B cell (primary cell): Measurements from ENCODE around the gene EFCAB14. TPM values are rescaled to one million over a fixed set of nuclear protein-coding genes. Genes with fewer than 3 reads are reported as not detected.

ENCODE experiments used
- ATAC-seq: fragments of 200-7000 bp; cut with Tn5 transposase; one replicate; pipeline ENCODE4 v1.10.0; 2021; ENCODE audit warnings: low read depth, mild to moderate bottlenecking, moderate number of reproducible peaks, moderate library complexity
- CTCF ChIA-PET: fragments of 350-600 bp; sonication (Branson Sonifier 250); formaldehyde crosslinking; loops from one replicate; lab custom pipeline; 2021; ENCODE audit warnings: antibody characterized with exemption, inconsistent platforms; lab: Charles Lee
- POLR2A ChIA-PET: fragments of 350-600 bp; sonication (Branson Sonifier 250); formaldehyde crosslinking; loops from one replicate; lab custom pipeline; 2021; ENCODE audit warnings: antibody characterized with exemption; lab: Charles Lee
- DNase-seq: peaks from one replicate; pipeline ENCODE4 v3.0.0; 2013
- H2AFZ ChIP-seq: 2 replicates; pipeline ENCODE4 v1.6.1; 2012; ENCODE audit warnings: mild to moderate bottlenecking, low read depth, low read length; ENCODE audit not compliant: insufficient read depth, poor library complexity, severe bottlenecking
- H3K27ac ChIP-seq, 2 donors: 1 replicate in 1 of 2; 2 replicates in 1 of 2; pipeline ENCODE4 v1.5.1; 2012 to 2013; ENCODE audit warnings: low read length in 2 of 2, mild to moderate bottlenecking in 2 of 2, moderate library complexity in 1 of 2
- H3K27me3 ChIP-seq, 4 experiments: fragments of 200-600 bp in 1 of 4; sonication (generic) in 1 of 4; replicated peaks in 1 of 4; 1 replicate in 2 of 4; 2 replicates in 2 of 4; pipeline versions ENCODE4 v1.6.1 to v1.7.0; 2013 to 2016; ENCODE audit warnings: low read length in 3 of 4, mild to moderate bottlenecking in 2 of 4, mixed read lengths in 1 of 4, moderate library complexity in 1 of 4; ENCODE audit not compliant: insufficient read depth in 4 of 4, control insufficient read depth in 3 of 4; ENCODE audit errors: control extremely low read depth in 1 of 4
- H3K36me3 ChIP-seq, 2 experiments: replicated peaks in 1 of 2; 1 replicate in 1 of 2; 2 replicates in 1 of 2; pipeline versions ENCODE4 v1.6.1 to v1.7.1; 2013; ENCODE audit warnings: low read length in 1 of 2; ENCODE audit not compliant: insufficient read depth in 2 of 2, control insufficient read depth in 1 of 2; ENCODE audit errors: control extremely low read depth in 1 of 2, extremely low read depth in 1 of 2
- H3K4me1 ChIP-seq, 2 donors: fragments of 200-600 bp in 1 of 2; sonication (generic) in 1 of 2; 1 replicate in 1 of 2; 2 replicates in 1 of 2; pipeline versions ENCODE4 v1.5.1 to v1.6.1; 2013 to 2017; ENCODE audit warnings: low read length in 2 of 2; ENCODE audit not compliant: control insufficient read depth in 2 of 2, insufficient read depth in 2 of 2
- H3K4me2 ChIP-seq: replicated peaks from 2 replicates; pipeline ENCODE3; 2012; ENCODE audit warnings: mild to moderate bottlenecking, low read depth, low read length; ENCODE audit not compliant: poor library complexity, severe bottlenecking
- H3K4me3 ChIP-seq, 5 experiments: fragments of 200-600 bp in 1 of 5; sonication (generic) in 1 of 5; 1 replicate in 3 of 5; 2 replicates in 2 of 5; pipeline versions ENCODE4 v1.5.1 to v1.7.0; 2011 to 2016; ENCODE audit warnings: low read length in 4 of 5, mild to moderate bottlenecking in 4 of 5, low read depth in 2 of 5, control low read depth in 1 of 5, moderate library complexity in 1 of 5; ENCODE audit not compliant: insufficient read depth in 1 of 5; ENCODE audit errors: control extremely low read depth in 1 of 5, extremely low read depth in 1 of 5
- H3K79me2 ChIP-seq: fragments of 200-600 bp; sonication (generic); one replicate; pipeline ENCODE4 v1.6.0; 2016; ENCODE audit warnings: low read length; ENCODE audit not compliant: control insufficient read depth, insufficient read depth
- H3K9ac ChIP-seq: fragments of 200-600 bp; sonication (generic); 2 replicates; pipeline ENCODE4 v1.6.1; 2017; ENCODE audit warnings: mild to moderate bottlenecking, low read length, moderate library complexity
- H3K9me3 ChIP-seq, 3 donors: one replicate each; pipeline versions ENCODE4 v1.6.1 to v1.7.1; 2013; ENCODE audit warnings: low read length in 2 of 3; ENCODE audit not compliant: control insufficient read depth in 2 of 3, insufficient read depth in 1 of 3; ENCODE audit errors: control extremely low read depth in 1 of 3
- H4K20me1 ChIP-seq: 2 replicates; pipeline ENCODE4 v1.6.0; 2012; ENCODE audit warnings: mild to moderate bottlenecking, low read length; ENCODE audit not compliant: insufficient read depth, control insufficient read depth, poor library complexity, severe bottlenecking
- H3K27ac Mint-ChIP-seq: one replicate; pipeline ENCODE4 v1.8.0; 2021; ENCODE audit warnings: mixed read lengths
- H3K27me3 Mint-ChIP-seq: one replicate; pipeline ENCODE4 v1.8.0; 2021; ENCODE audit warnings: mixed read lengths
- H3K4me1 Mint-ChIP-seq: one replicate; pipeline ENCODE4 v1.8.0; 2021; ENCODE audit warnings: mixed read lengths
- H3K4me3 Mint-ChIP-seq: one replicate; pipeline ENCODE4 v1.8.0; 2021; ENCODE audit warnings: mixed read lengths
- H3K9me3 Mint-ChIP-seq: one replicate; pipeline ENCODE4 v1.8.0; 2022; ENCODE audit warnings: mixed read lengths; ENCODE audit not compliant: insufficient read depth
- EZH2 ChIP-seq: IDR thresholded peaks from 2 replicates; pipeline ENCODE4 v1.6.1; 2012; ENCODE audit warnings: borderline replicate concordance, low read depth, mild to moderate bottlenecking, moderate library complexity, low read length; ENCODE audit not compliant: insufficient read depth, poor library complexity, severe bottlenecking
- WGBS: methylation state at CpG from one replicate; pipeline ENCODE4 v1.1.5; 2013; ENCODE audit warnings: missing lambda C conversion rate; ENCODE audit not compliant: insufficient coverage; 5-methylcytosine and 5-hydroxymethylcytosine counted together
- intact Hi-C: fragments of 100-400 bp; cut with micrococcal nuclease; formaldehyde crosslinking; loops from one replicate; pipeline ENCODE4 v1.10.0; 2022
- polyA plus RNA-seq: library from polyadenylated mRNA; depleted of rRNA; stranded (reverse); fragments of >200 nt; gene quantifications from 2 replicates; pipeline ENCODE4 v1.2.3, GENCODE V29; 2012
- total RNA-seq, 2 donors: library from RNA; stranded (reverse); fragments of 120-200 nt in 1 of 2; gene quantifications; 1 replicate in 1 of 2; 2 replicates in 1 of 2; pipeline versions ENCODE4 v1.2.3 to v1.2.4, GENCODE V29; 2013 to 2022
- TF ChIP-seq, protein P1 (sequence below): fragments of 200-600 bp; IDR thresholded peaks from one replicate; pipeline ENCODE4 v1.8.0; 2022; ENCODE audit warnings: antibody characterized with exemption, mild to moderate bottlenecking

The EFCAB14 gene
- total and polyA plus RNA-seq, 2 donors (not counting 1 experiment from before 2014, with no cell fraction given) = 22.8 to 98.8 TPM

DNA sequence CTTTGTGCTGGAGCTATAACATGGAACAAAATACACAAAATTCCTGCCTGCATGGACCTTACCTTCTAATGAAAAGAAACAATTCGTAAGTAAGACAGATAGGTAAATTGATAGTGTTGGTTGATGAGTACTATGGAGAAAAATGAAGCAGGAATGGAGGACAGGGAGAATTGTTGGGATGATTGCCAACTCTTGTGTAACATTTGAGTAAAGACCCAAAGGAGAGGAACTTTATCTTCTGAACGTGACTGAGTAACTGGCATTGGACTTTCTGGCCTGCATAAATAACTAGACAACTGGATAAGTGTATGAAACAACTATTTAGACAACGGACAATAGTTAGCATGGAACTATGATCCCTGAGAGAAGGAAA is 6.8 kb upstream of the EFCAB14 start:
- no peak for DNase-seq
- Mint-ChIP-seq H3K27me3 (peaks cover 44% of the 10 kb centered on the region), H3K9me3 (no peaks in the 10 kb centered on the region), H3K4me3 (no peak overlapping the region), H3K4me1 (no peaks in the 10 kb centered on the region), H3K27ac (no peak overlapping the region)
- Histone ChIP-seq H3K4me2 (no peak overlapping the region), H3K9ac (no peak overlapping the region), H4K20me1 (no peaks in the 10 kb centered on the region), H3K4me3 (no peak overlapping the region), H3K27me3 (peaks cover 0 to 14% (median 8%) of the 10 kb centered on the region in 4 experiments), H3K36me3 (no peaks in the 10 kb centered on the region), H3K79me2 (no peaks in the 10 kb centered on the region), H2AFZ (no peak overlapping the region), H3K27ac (no peak overlapping the region), H3K4me1 (peaks cover 4 to 5% of the 10 kb centered on the region in 2 donors), H3K9me3 (no peaks in the 10 kb centered on the region)
- WGBS = no CpG with 5 or more reads among the region's 3 CpGs
- TF ChIP-seq, protein P1, sequence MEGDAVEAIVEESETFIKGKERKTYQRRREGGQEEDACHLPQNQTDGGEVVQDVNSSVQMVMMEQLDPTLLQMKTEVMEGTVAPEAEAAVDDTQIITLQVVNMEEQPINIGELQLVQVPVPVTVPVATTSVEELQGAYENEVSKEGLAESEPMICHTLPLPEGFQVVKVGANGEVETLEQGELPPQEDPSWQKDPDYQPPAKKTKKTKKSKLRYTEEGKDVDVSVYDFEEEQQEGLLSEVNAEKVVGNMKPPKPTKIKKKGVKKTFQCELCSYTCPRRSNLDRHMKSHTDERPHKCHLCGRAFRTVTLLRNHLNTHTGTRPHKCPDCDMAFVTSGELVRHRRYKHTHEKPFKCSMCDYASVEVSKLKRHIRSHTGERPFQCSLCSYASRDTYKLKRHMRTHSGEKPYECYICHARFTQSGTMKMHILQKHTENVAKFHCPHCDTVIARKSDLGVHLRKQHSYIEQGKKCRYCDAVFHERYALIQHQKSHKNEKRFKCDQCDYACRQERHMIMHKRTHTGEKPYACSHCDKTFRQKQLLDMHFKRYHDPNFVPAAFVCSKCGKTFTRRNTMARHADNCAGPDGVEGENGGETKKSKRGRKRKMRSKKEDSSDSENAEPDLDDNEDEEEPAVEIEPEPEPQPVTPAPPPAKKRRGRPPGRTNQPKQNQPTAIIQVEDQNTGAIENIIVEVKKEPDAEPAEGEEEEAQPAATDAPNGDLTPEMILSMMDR = no peak
- no peak for TF ChIP-seq EZH2
- ChIA-PET CTCF (interaction anchor here (0.8 to 4.0 kb wide), 13 partner anchors 10 to 279 kb away, joined by 3 to 24 read pairs (median 4); no protein-coding TSS in a partner anchor), POLR2A (no interaction called here)
- intact Hi-C loops = loop anchor here (1.0 kb wide), 3 partner anchors 103 to 278 kb away; no protein-coding TSS in a partner anchor
- no peak for ATAC-seq

DNA sequence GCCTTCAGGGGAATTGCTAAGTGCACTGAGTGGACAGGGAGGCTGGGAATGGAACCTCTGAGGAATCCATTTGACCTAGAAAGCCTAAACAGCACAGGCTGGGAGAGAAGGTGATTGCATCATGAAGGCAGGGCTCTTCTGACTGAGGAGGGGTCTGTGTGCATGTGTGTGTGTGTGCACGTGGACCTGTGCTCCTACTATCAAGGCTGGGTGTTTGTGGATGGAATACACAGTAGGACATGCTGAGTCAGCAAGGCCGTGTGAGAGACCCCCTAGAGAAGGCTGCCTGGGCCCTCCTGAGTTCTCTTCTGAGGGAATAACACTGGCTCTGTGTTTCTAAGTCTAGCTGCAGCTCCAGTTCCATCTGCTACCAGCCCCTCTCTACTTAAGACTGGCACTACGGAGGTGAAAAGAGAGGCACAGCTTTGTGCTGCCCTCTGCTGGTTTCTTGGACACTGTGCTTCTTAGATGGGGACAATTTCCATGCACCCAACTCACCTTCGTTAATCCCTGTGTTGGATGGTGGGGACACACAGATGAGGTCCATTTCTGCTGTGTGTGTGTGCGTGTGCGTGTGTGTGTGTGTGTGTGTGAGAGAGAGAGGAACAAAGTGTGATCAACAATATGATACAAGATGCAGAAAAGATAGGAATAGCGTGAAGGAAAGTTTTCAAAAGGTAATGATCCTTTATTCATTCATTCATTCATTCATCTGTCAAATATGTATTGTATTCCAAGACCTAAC is 6.2 kb upstream of the EFCAB14 start:
- no peaks in the 10 kb centered on the region for H3K79me2 ChIP-seq
- WGBS = 30% methylated on average over 3 of the region's 7 CpGs
- H2AFZ ChIP-seq = peak overlapping the region; percentile 54
- no peak overlapping the region for H3K27ac ChIP-seq
- no peak overlapping the region for H3K9ac ChIP-seq
- no peaks in the 10 kb centered on the region for H3K9me3 Mint-ChIP-seq
- no peak overlapping the region for H3K4me2 ChIP-seq
- ATAC-seq = peak; percentile 96
- no peak overlapping the region for H3K27ac Mint-ChIP-seq
- H3K36me3 ChIP-seq = no peaks in the 10 kb centered on the region
- H3K4me1 Mint-ChIP-seq = no peaks in the 10 kb centered on the region
- H3K27me3 ChIP-seq = peaks cover 0 to 14% (median 8%) of the 10 kb centered on the region in 4 experiments
- H3K4me1 ChIP-seq = peaks cover 4 to 5% of the 10 kb centered on the region in 2 donors
- CTCF ChIA-PET = interaction anchor here (0.6 to 4.0 kb wide), 21 partner anchors 11 to 317 kb away, joined by 3 to 24 read pairs (median 3); partner anchors contain the start of gene TEX38
- H3K9me3 ChIP-seq = no peaks in the 10 kb centered on the region
- no peak overlapping the region for H3K4me3 Mint-ChIP-seq
- DNase-seq = peak; percentile 80
- no peaks in the 10 kb centered on the region for H4K20me1 ChIP-seq
- POLR2A ChIA-PET = no interaction called here
- H3K27me3 Mint-ChIP-seq = peaks cover 39% of the 10 kb centered on the region
- TF ChIP-seq EZH2 = no peak
- TF ChIP-seq, protein P1 = peak; percentile 79
- no peak overlapping the region for H3K4me3 ChIP-seq
- intact Hi-C loops = loop anchor here (1.0 kb wide), 3 partner anchors 103 to 278 kb away; no protein-coding TSS in a partner anchor
